HG02571 (cell line): Measurements from ENCODE around the gene RCVRN.

ENCODE experiments used
- ATAC-seq: cut with Tn5 transposase; IDR thresholded peaks from one replicate; pipeline ENCODE4 v1.9.1; 2021; ENCODE audit warnings: mild to moderate bottlenecking, moderate library complexity; ENCODE audit not compliant: unreplicated experiment

RCVRN gene

GRCh38 chr17:9899280-9900043 is 5.6 kb downstream of the RCVRN start:
- no peak for ATAC-seq

GRCh38 chr17:9898812-9899211 is 6.3 kb downstream of the RCVRN start:
- ATAC-seq: no peak

- ATAC-seq: no peak
Observed at GRCh38 chr17:9897372-9897968, 7.6 kb downstream of the RCVRN start.

- no peak for ATAC-seq
Observed at GRCh38 chr17:9895923-9896322, 9.1 kb downstream of the RCVRN start.

GRCh38 chr17:9894231-9894630 is 10.8 kb downstream of the RCVRN start:
- ATAC-seq: no peak

- ATAC-seq: no peak
Observed at GRCh38 chr17:9893411-9894012, 11.6 kb downstream of the RCVRN start.

- ATAC-seq: no peak
Observed at GRCh38 chr17:9890124-9890523, 14.9 kb downstream of the RCVRN start.

GRCh38 chr17:9887508-9887907 is 17.6 kb downstream of the RCVRN start:
- no peak for ATAC-seq

GRCh38 chr17:9886141-9886930 is 18.7 kb downstream of the RCVRN start:
- no peak for ATAC-seq

- no peak for ATAC-seq
Observed at GRCh38 chr17:9883451-9883850, 21.6 kb downstream of the RCVRN start.

GRCh38 chr17:9880582-9880999 is 24.5 kb downstream of the RCVRN start:
- ATAC-seq: no peak

GRCh38 chr17:9878786-9879525 is 26.1 kb downstream of the RCVRN start:
- ATAC-seq: no peak

- no peak for ATAC-seq
Observed at GRCh38 chr17:9878356-9878755, 26.7 kb downstream of the RCVRN start.

GRCh38 chr17:9875441-9875840 is 29.6 kb downstream of the RCVRN start:
- ATAC-seq: no peak

GRCh38 chr17:9874722-9875121 is 30.3 kb downstream of the RCVRN start:
- no peak for ATAC-seq

- no peak for ATAC-seq
Observed at GRCh38 chr17:9872852-9873251, 32.2 kb downstream of the RCVRN start.

GRCh38 chr17:9868552-9868951 is 36.5 kb downstream of the RCVRN start:
- ATAC-seq: no peak

GRCh38 chr17:9865586-9865985 is 39.5 kb downstream of the RCVRN start:
- no peak for ATAC-seq

GRCh38 chr17:9862949-9863348 is 42.1 kb downstream of the RCVRN start:
- ATAC-seq: no peak

GRCh38 chr17:9862220-9862619 is 42.9 kb downstream of the RCVRN start:
- no peak for ATAC-seq

- no peak for ATAC-seq
Observed at GRCh38 chr17:9860851-9861250, 44.2 kb downstream of the RCVRN start.
